ENCODE measurements around the gene CYP4F22. TPM values are rescaled to one million over a fixed set of nuclear protein-coding genes. Genes with fewer than 3 reads are reported as not detected.

The CYP4F22 gene
- total RNA-seq = not detected in 2 replicates

DNA sequence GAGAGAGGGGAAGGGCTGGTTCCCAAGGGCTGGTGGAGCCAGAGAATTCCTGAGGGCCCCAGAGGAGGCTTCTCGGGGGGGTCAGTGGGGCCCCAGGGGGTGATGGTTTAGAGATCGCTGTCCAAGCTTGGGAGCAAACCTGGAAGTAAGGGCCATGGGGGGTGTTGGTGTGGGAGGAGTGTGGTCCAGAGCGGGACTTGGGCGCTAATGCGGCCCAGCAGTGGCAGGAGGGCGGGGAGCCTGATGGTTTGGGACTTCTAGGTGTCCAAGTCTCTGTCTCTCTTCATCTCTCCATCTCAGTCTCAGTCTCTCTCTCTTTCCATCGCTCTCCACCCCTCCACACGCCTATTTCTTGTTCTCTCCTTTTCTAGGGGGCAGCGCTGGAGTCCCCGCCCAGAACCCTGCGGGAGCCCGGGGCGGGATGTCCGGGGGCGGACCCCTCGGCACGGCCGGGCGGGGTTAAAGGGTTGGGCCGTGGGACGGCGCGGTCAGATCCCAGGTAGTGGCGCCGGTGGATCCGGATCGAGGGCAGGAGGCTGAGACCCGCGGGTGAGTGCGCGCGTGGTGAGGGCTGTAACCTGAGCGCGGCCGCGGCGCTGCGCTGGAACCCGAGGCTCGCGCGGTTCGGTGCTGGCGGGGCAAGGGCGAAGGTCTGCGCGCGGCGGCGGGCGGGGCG lies at the start of gene CYP4F22:
TSS of gene CYP4F22 (plus strand) at position 491 of the 676 bp plus-strand sequence. CDS start 16,812 bp downstream, outside the sequence.

DNA sequence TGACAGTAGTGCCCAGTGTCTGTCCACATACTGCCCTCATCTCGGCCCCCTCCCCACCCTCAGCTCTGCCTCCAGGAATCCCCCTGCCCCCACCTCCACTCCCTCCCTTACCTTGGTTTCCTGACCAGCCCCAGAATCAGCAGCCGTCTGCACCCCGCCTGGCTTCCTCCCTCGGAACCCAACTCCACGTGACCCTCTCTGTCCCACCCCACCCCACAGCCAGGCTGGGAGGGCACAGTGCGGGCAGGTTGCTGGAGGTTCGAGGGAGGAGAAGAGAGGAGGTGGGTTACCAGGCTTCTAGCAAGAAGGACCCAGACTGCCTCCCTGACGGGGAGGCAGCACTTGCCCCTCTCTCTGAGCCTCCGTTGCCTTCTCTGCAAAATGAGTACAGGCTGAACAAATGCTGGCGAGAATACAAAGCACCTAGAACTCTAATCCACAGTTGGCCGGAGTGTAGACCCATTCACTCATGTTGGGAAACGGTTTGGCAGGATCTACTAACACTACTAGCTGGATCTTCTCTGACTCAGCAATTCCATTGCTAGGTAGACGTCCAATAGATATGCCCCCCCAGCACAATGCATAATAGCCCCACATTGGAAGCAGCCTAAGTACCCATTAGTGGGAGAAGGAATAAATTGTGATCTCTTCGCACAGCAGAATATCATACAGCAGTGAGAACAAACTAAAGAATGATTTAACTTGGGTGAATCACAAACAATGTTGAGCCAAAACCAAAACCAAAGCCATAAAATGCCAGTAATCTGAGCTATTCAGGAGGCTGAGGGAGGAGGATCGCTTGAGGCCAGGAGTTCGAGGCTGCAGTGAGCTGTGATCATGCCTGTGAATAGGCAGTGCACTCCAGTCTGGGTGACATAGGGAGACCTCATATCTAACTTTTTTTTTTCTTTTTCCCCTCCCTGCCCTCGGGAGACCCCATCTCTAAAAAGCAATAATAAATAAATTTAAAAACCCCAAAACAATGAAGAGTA lies 43.6 kb upstream of the CYP4F22 start, which contains the start of gene RASAL3:
TSS of gene RASAL3 (minus strand) at position 151 of the 992 bp plus-strand sequence. CDS start 186 bp downstream, outside the sequence.

DNA sequence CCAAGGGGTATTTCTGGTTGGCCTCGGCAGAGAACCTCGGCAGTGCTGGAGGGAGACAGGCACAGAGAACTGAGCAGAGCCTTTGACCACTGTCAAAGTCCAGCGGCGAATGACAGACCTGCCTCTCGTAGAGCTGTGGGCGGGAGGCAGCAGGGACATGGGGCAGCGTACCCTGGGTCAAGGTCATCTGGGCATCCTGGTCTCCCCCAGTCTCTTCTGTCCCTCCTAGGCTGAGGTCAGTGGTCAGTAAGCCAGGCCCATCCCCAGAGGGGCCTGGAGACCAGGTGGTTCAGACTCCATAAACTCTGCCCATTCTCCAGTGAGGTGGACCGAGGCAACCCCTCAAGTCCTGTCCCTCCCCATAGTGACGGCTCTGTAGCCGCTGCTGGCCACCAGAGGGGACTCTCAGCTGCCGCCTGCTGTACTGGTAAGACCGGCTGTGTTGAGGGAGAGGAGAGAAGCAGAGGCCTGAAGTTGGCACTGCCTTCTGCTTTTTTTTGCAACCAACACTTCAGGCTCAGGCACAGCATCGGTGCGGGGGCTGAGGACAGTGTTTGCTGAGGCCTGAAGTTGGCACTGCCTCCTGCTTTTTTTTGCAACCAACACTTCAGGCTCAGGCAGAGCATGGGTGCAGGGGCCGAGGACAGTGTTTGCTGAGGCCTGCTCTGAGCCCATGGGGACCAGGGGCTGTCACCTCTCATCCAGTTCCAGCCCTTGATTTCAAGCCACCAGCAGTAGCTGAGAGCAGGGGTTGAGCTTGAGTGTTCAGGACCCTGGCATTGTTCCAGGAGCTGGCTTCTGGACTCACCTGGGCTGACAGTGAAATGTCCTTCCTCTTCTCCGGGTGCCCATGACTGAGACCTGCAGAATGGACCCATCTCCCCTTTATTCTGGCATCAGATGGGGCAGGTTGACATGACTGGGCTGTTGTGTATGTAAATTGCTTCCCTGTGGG lies 28.7 kb upstream of the CYP4F22 start, which contains the start of gene PGLYRP2:
TSS of gene PGLYRP2 (minus strand) at position 111 of the 955 bp plus-strand sequence. CDS start 130 bp downstream, outside the sequence.

Other genes with a start within 250 kb of the CYP4F22 start
- 22.3 and 27.3 TPM in 2 replicates for gene BRD4, start 176.0 kb upstream of the CYP4F22 start, total RNA-seq
- gene AKAP8, start 128.7 kb upstream of the CYP4F22 start, total RNA-seq = 9.0 and 9.4 TPM in 2 replicates
- 31.8 and 45.7 TPM in 2 replicates for gene AKAP8L, start 89.5 kb upstream of the CYP4F22 start, total RNA-seq
- gene WIZ, start 58.6 kb upstream of the CYP4F22 start, total RNA-seq = 35.7 and 35.9 TPM in 2 replicates
- not detected in 2 replicates for gene RASAL3, start 44.0 kb upstream of the CYP4F22 start, total RNA-seq
- not detected in 2 replicates for gene PGLYRP2, start 29.0 kb upstream of the CYP4F22 start, total RNA-seq
- gene CYP4F8, start 106.7 kb downstream of the CYP4F22 start, total RNA-seq = not detected in 2 replicates
- gene CYP4F3, start 132.4 kb downstream of the CYP4F22 start, total RNA-seq = not detected in 2 replicates
- 0.34 and 0.69 TPM in 2 replicates for gene CYP4F12, start 164.6 kb downstream of the CYP4F22 start, total RNA-seq
- not detected in 2 replicates for gene OR10H2, start 219.5 kb downstream of the CYP4F22 start, total RNA-seq
- gene OR10H3, start 229.5 kb downstream of the CYP4F22 start, total RNA-seq = not detected in 2 replicates